GM18502 (cell line): Measurements from ENCODE around the gene INO80E.

Experiments used
- ATAC-seq: cut with Tn5 transposase; IDR thresholded peaks from one replicate; pipeline ENCODE4 v1.9.1; 2021; ENCODE audit warnings: mild to moderate bottlenecking; ENCODE audit not compliant: unreplicated experiment, poor library complexity

The INO80E gene

GRCh38 chr16:29975134-29975538 lies 20.9 kb upstream of the INO80E start:
- no peak for ATAC-seq

- ATAC-seq: no peak
Observed at GRCh38 chr16:29975811-29976511, 20.1 kb upstream of the INO80E start.

- no peak for ATAC-seq
Observed at GRCh38 chr16:29977063-29977825, 18.8 kb upstream of the INO80E start.

GRCh38 chr16:29978081-29978480 lies 18.0 kb upstream of the INO80E start:
- ATAC-seq: no peak

- ATAC-seq: no peak
Observed at GRCh38 chr16:29978564-29979270, 17.3 kb upstream of the INO80E start.

GRCh38 chr16:29982560-29983419 lies 13.3 kb upstream of the INO80E start:
- ATAC-seq: no peak

GRCh38 chr16:29983420-29984136 lies 12.5 kb upstream of the INO80E start:
- ATAC-seq: no peak

GRCh38 chr16:29984137-29984763 lies 11.8 kb upstream of the INO80E start:
- no peak for ATAC-seq

GRCh38 chr16:29984764-29985147 lies 11.3 kb upstream of the INO80E start:
- no peak for ATAC-seq

GRCh38 chr16:29985271-29985811 lies 10.7 kb upstream of the INO80E start:
- no peak for ATAC-seq

- ATAC-seq: no peak
Observed at GRCh38 chr16:29986231-29986630, 9.8 kb upstream of the INO80E start.

GRCh38 chr16:29986931-29987330 lies 9.1 kb upstream of the INO80E start:
- no peak for ATAC-seq

- ATAC-seq: no peak
Observed at GRCh38 chr16:29987371-29988085, 8.5 kb upstream of the INO80E start.

- no peak for ATAC-seq
Observed at GRCh38 chr16:29988346-29989075, 7.5 kb upstream of the INO80E start.

GRCh38 chr16:29989111-29989858 lies 6.8 kb upstream of the INO80E start:
- ATAC-seq: no peak

GRCh38 chr16:29990034-29990433 lies 6.0 kb upstream of the INO80E start:
- ATAC-seq: no peak
